ENCODE data around the gene BRSK2.

DNA sequence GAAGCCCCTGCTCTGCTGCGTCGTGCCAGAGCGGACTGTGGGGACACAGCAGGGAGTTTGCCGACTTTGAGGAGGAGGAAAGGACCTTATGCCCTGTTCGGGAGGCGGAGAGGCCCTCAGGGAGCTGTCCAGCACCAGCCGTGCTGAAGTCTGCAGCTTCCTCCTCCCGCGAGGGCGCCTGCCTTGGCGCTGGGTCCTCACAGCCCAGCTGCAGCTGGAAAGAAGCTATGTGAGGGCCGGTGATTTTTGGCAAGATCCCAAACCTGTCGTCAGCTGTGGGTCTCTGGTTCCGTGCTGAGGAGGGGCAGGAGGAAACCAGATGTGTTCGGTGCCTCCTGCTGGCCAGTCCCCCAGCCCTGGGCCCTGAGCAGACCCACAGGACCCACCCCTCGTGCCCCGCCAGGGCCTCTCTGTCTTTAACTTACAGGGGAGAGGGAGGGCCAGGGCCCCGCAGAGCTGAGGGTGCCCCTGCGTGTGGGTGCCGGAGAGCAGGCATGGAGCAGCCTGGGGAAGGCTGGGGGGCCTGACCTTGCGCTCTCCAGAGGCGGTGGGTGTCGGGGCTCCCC is 12.0 kb downstream of the BRSK2 start:
- TF ChIP-seq, protein P1, sequence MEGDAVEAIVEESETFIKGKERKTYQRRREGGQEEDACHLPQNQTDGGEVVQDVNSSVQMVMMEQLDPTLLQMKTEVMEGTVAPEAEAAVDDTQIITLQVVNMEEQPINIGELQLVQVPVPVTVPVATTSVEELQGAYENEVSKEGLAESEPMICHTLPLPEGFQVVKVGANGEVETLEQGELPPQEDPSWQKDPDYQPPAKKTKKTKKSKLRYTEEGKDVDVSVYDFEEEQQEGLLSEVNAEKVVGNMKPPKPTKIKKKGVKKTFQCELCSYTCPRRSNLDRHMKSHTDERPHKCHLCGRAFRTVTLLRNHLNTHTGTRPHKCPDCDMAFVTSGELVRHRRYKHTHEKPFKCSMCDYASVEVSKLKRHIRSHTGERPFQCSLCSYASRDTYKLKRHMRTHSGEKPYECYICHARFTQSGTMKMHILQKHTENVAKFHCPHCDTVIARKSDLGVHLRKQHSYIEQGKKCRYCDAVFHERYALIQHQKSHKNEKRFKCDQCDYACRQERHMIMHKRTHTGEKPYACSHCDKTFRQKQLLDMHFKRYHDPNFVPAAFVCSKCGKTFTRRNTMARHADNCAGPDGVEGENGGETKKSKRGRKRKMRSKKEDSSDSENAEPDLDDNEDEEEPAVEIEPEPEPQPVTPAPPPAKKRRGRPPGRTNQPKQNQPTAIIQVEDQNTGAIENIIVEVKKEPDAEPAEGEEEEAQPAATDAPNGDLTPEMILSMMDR (IDR thresholded peaks at IDR 0.05), result no peak
- no peak for TF ChIP-seq POLR2A (IDR thresholded peaks at IDR 0.05)
